Spinal cord (tissue), 10 donors: ENCODE data around the gene TELO2. TPM values are rescaled to one million over a fixed set of nuclear protein-coding genes. Genes with fewer than 3 reads are reported as not detected.
A peak's percentile ranks its signal among the peaks of the same experiment; 100 is the strongest.

Experiments used
- DNase-seq, 6 donors: peaks; one replicate each; pipeline versions ENCODE4 v3.0.0 to v3.0.0-alpha.2; 2013 to 2015; ENCODE audit warnings: low spot score in 6 of 6, low read depth in 4 of 6
- H3K27ac ChIP-seq: one replicate; pipeline ENCODE4 v1.5.1; 2013; ENCODE audit warnings: low read depth, low read length, control low read depth
- H3K27me3 ChIP-seq: one replicate; pipeline ENCODE4 v1.6.1; 2013; ENCODE audit warnings: low read length; ENCODE audit not compliant: control insufficient read depth, insufficient read depth
- H3K36me3 ChIP-seq: one replicate; pipeline ENCODE4 v1.6.1; 2013; ENCODE audit warnings: low read length; ENCODE audit not compliant: control insufficient read depth, insufficient read depth
- H3K4me1 ChIP-seq: one replicate; pipeline ENCODE4 v1.6.1; 2013; ENCODE audit warnings: low read length; ENCODE audit not compliant: control insufficient read depth, insufficient read depth
- H3K4me3 ChIP-seq: one replicate; pipeline ENCODE4 v1.5.1; 2013; ENCODE audit warnings: low read depth, low read length, control low read depth
- H3K9me3 ChIP-seq: one replicate; pipeline ENCODE4 v1.6.1; 2013; ENCODE audit warnings: low read length; ENCODE audit not compliant: control insufficient read depth, insufficient read depth
- WGBS: methylation state at CpG from one replicate; pipeline ENCODE4 v1.1.5; 2013; ENCODE audit warnings: missing lambda C conversion rate; ENCODE audit not compliant: insufficient coverage; 5-methylcytosine and 5-hydroxymethylcytosine counted together
- polyA plus RNA-seq, 2 donors: library from polyadenylated mRNA; unstranded; fragments of 120-200 nt; gene quantifications; one replicate each; pipeline ENCODE4 v1.2.1, GENCODE V29; 2013; ENCODE audit not compliant: insufficient read length in 2 of 2
- total RNA-seq, 2 donors: library from RNA; depleted of rRNA in 1 of 2; stranded (reverse); fragments of 120-200 nt in 1 of 2; fragments of >200 nt in 1 of 2; gene quantifications; one replicate each; pipeline versions ENCODE4 v1.2.3 to v1.2.4, GENCODE V29; 2013 to 2014
- donor health status: healthy.

Gene TELO2
- total and polyA plus RNA-seq, 4 donors: 16.9 to 65.6 (median 37.8) TPM

- 84% methylated on average over 4 of the region's 5 CpGs for WGBS
- H3K27me3 ChIP-seq: no peaks in the 10 kb centered on the region
- H3K36me3 ChIP-seq: peaks cover 63% of the 10 kb centered on the region
- peaks cover 38% of the 10 kb centered on the region for H3K4me1 ChIP-seq
- no peaks in the 10 kb centered on the region for H3K9me3 ChIP-seq
- peak overlapping the region; percentile 67 for H3K27ac ChIP-seq
- DNase-seq: peak in 1 of 6 donors; percentile 47
- H3K4me3 ChIP-seq: no peak overlapping the region
These were observed 55.1 kb downstream of the TELO2 start for GRCh38 chr16:1548233-1548632.

GRCh38 chr16:1548727-1549126, 55.6 kb downstream of the TELO2 start:
- 91% methylated on average over 23 of the region's 23 CpGs for WGBS
- DNase-seq: no peak
- Histone ChIP-seq H3K9me3 (no peaks in the 10 kb centered on the region), H3K36me3 (peaks cover 64% of the 10 kb centered on the region), H3K4me1 (peaks cover 38% of the 10 kb centered on the region), H3K4me3 (no peak overlapping the region), H3K27me3 (no peaks in the 10 kb centered on the region), H3K27ac (peak overlapping the region; percentile 67)

GRCh38 chr16:1550069-1550468, 56.9 kb downstream of the TELO2 start:
- peaks cover 76% of the 10 kb centered on the region for H3K36me3 ChIP-seq
- H3K4me1 ChIP-seq: peaks cover 35% of the 10 kb centered on the region
- no peak for DNase-seq
- H3K9me3 ChIP-seq: no peaks in the 10 kb centered on the region
- no peaks in the 10 kb centered on the region for H3K27me3 ChIP-seq
- H3K4me3 ChIP-seq: no peak overlapping the region
- H3K27ac ChIP-seq: no peak overlapping the region
- WGBS: 80% methylated on average over 3 of the region's 8 CpGs

GRCh38 chr16:1550696-1551095, 57.5 kb downstream of the TELO2 start:
- 96% methylated on average over 15 of the region's 15 CpGs for WGBS

GRCh38 chr16:1551166-1551565, 58.0 kb downstream of the TELO2 start:
- H3K27ac ChIP-seq: no peak overlapping the region
- H3K4me3 ChIP-seq: no peak overlapping the region
- H3K9me3 ChIP-seq: no peaks in the 10 kb centered on the region
- 90% methylated on average over 11 of the region's 12 CpGs for WGBS
- H3K27me3 ChIP-seq: no peaks in the 10 kb centered on the region
- H3K4me1 ChIP-seq: peaks cover 24% of the 10 kb centered on the region
- DNase-seq: no peak
- H3K36me3 ChIP-seq: peaks cover 79% of the 10 kb centered on the region

More at GRCh38 chr16:1550696-1551095, 57.5 kb downstream of the TELO2 start:
- peaks cover 78% of the 10 kb centered on the region for H3K36me3 ChIP-seq
- H3K4me3 ChIP-seq: no peak overlapping the region
- H3K9me3 ChIP-seq: no peaks in the 10 kb centered on the region
- H3K27me3 ChIP-seq: no peaks in the 10 kb centered on the region
- no peak for DNase-seq
- H3K27ac ChIP-seq: no peak overlapping the region
- H3K4me1 ChIP-seq: peaks cover 29% of the 10 kb centered on the region

- Histone ChIP-seq H3K27me3 (no peaks in the 10 kb centered on the region), H3K9me3 (no peaks in the 10 kb centered on the region), H3K4me1 (peaks cover 15% of the 10 kb centered on the region), H3K27ac (no peak overlapping the region), H3K36me3 (peaks cover 82% of the 10 kb centered on the region), H3K4me3 (no peak overlapping the region)
- WGBS: 84% methylated on average over 10 of the region's 15 CpGs
- DNase-seq: no peak
These were observed 59.0 kb downstream of the TELO2 start for GRCh38 chr16:1552129-1552528.

GRCh38 chr16:1553946-1554825, 61.0 kb downstream of the TELO2 start:
- Histone ChIP-seq H3K4me3 (no peak overlapping the region), H3K4me1 (peaks cover 2% of the 10 kb centered on the region), H3K27ac (peak overlapping the region; percentile 16), H3K36me3 (peaks cover 87% of the 10 kb centered on the region), H3K27me3 (no peaks in the 10 kb centered on the region), H3K9me3 (no peaks in the 10 kb centered on the region)
- WGBS: 94% methylated on average over 15 of the region's 19 CpGs
- peak in 1 of 6 donors; percentile 35 for DNase-seq

- Histone ChIP-seq H3K4me3 (no peak overlapping the region), H3K27me3 (no peaks in the 10 kb centered on the region), H3K9me3 (no peaks in the 10 kb centered on the region), H3K4me1 (no peaks in the 10 kb centered on the region), H3K36me3 (peaks cover 87% of the 10 kb centered on the region), H3K27ac (peak overlapping the region; percentile 16)
- 96% methylated on average over 30 of the region's 34 CpGs for WGBS
- DNase-seq: no peak
These were observed 61.8 kb downstream of the TELO2 start for GRCh38 chr16:1554826-1555445.

GRCh38 chr16:1556254-1556653, 63.1 kb downstream of the TELO2 start:
- Histone ChIP-seq H3K36me3 (peaks cover 89% of the 10 kb centered on the region), H3K27ac (peak overlapping the region; percentile 80), H3K27me3 (no peaks in the 10 kb centered on the region), H3K9me3 (no peaks in the 10 kb centered on the region), H3K4me1 (no peaks in the 10 kb centered on the region), H3K4me3 (no peak overlapping the region)
- DNase-seq: peak in 1 of 6 donors; percentile 70
- WGBS: 79% methylated on average over 12 of the region's 13 CpGs
